ENCODE measurements around the gene HIF1AN.

DNA sequence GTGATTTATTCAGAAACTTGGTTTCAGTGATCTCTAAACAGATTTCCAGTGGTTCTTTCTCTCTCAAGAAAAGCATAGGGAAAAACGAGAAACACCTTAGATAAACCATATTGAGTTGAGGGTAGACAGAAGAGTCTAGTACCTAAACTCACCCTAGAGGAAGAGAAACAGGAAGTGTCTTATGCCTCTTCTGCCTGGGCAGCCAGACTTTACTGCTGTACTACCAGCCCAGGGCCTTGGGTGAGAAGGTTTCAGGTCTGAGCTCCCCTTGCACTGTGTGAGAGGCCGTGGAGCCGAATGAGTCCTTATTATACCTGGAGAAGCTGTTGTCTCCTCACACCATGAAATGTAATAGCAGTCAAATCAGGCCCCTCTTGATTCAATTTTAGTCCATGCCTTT lies 18.2 kb downstream of the HIF1AN start:
- no peak for TF ChIP-seq SUZ12 (IDR thresholded peaks at IDR 0.05)
- no peak for TF ChIP-seq PKNOX1 (IDR thresholded peaks at IDR 0.05)
- no peak for TF ChIP-seq FOXK2 (IDR thresholded peaks at IDR 0.05)
- TF ChIP-seq ARNT (IDR thresholded peaks at IDR 0.05): no peak
- TF ChIP-seq CTBP1 (IDR thresholded peaks at IDR 0.05; ENCODE audit: borderline replicate concordance): no peak
- TF ChIP-seq FOXM1 (IDR thresholded peaks at IDR 0.05; ENCODE audit: borderline replicate concordance): no peak
- TF ChIP-seq FOXA1 (IDR thresholded peaks at IDR 0.05): no peak
- TF ChIP-seq ELF4 (IDR thresholded peaks at IDR 0.05): no peak
- no peak for TF ChIP-seq NFRKB (IDR thresholded peaks at IDR 0.05)
- no peak for TF ChIP-seq BHLHE40 (IDR thresholded peaks at IDR 0.05; ENCODE audit: borderline replicate concordance)
- no peak for TF ChIP-seq HDGF (IDR thresholded peaks at IDR 0.05; ENCODE audit: borderline replicate concordance)
- TF ChIP-seq LEF1 (IDR thresholded peaks at IDR 0.05; ENCODE audit: borderline replicate concordance): no peak
- no peak for TF ChIP-seq SP1 (IDR thresholded peaks at IDR 0.05)

All from HEK293T (cell line).